GM12892 (cell line): ENCODE data around the gene BABAM2.
"Not testable (repeated sequence)": the region's sequence is repeated elsewhere in the genome, so short reads cannot be mapped to it uniquely, and the experiment has no call there.

Experiments used
- DNase-seq: peaks from one replicate; pipeline ENCODE4 v3.0.0; 2011; ENCODE audit not compliant: insufficient read length
- FAIRE-seq: peaks from 2 replicates; lab custom pipeline; 2011; peaks lifted over from hg19 to GRCh38; lab: Jason Lieb, UNC
- POLR2A ChIP-seq: IDR thresholded peaks from 2 replicates; pipeline ENCODE4 v1.6.1; 2011; ENCODE audit warnings: low read depth, low read length, control low read depth
- POLR2AphosphoS5 ChIP-seq: IDR thresholded peaks from 2 replicates; pipeline ENCODE4 v1.6.1; 2011; ENCODE audit warnings: low read depth, low read length, control low read depth
- TAF1 ChIP-seq: IDR thresholded peaks from 2 replicates; pipeline ENCODE4 v1.6.1; 2011; ENCODE audit warnings: low read depth, mild to moderate bottlenecking, control low read depth, low read length, borderline replicate concordance

The BABAM2 gene

DNA sequence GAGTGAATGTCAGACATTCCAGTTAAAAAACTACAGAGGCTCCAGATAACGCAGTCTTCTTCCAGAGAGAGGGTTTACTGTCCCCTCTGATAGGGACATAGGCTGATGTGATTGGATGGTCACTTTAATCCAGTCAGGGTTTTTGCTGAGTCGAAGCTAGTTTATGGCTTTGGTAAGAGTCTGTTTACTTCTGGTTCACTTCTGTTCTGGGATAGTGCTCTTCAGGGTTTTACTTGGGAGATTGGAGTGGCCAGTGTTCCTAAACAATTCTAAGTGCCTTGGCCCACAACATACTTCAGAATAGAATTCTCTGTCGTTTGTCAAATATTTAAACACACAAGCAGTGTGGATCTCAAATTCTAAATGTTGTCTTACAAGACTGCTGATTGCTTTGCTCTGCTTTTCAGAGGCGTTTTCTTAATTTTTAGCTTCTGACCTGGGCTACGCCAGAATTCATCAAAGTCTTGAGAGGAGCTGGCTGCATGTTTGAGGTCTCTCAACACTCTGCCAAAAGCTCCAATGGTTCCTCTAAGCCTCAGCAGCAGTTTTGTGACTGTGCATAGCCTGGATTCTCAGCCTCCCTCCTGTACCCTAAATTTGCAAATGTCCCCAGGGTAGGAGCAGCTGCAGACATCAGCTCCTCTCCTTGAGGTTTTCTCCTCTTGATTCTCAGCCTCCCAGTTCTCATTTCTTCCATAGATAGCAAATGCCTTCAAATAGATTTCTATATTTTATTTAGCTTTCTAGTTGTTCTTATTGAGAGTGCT lies 105.8 kb downstream of the BABAM2 start:
- TF ChIP-seq POLR2AphosphoS5 (no peak), POLR2A (no peak), TAF1 (no peak)
- FAIRE-seq (no peak), DNase-seq (no peak)

- TF ChIP-seq POLR2A (no peak), TAF1 (no peak), POLR2AphosphoS5 (no peak)
- DNase-seq (no peak), FAIRE-seq (no peak)
Observed at GRCh38 chr2:28000287-28000686, 109.8 kb downstream of the BABAM2 start.

DNA sequence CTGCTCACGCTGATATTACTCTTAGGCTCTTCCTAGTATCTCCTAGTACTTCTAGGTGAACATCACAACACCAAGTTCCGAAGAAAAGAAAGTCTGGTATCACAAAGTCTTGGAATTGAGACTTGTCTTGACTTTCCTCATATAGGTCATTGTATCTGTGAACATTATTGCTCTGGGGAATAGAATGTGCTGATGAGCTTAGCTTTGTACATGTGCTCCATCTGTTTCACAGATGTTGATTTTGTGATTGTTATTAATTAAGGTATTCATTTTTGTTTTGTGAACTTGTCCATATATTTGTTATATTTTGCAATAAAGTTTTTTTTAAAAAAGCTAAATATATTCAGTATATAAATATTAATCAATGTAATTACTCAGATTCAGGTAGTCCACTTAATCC lies 111.7 kb downstream of the BABAM2 start:
- DNase-seq (no peak), FAIRE-seq (no peak)
- TF ChIP-seq POLR2AphosphoS5 (no peak), TAF1 (no peak), POLR2A (no peak)

- FAIRE-seq, result no peak
- DNase-seq, result no peak
- TF ChIP-seq POLR2A (no peak), POLR2AphosphoS5 (no peak), TAF1 (no peak)
Observed at GRCh38 chr2:28004086-28004485, 113.6 kb downstream of the BABAM2 start.

GRCh38 chr2:28009732-28010131 lies 119.2 kb downstream of the BABAM2 start:
- TF ChIP-seq POLR2AphosphoS5 (no peak), POLR2A (no peak), TAF1 (no peak)
- FAIRE-seq (no peak), DNase-seq (no peak)

DNA sequence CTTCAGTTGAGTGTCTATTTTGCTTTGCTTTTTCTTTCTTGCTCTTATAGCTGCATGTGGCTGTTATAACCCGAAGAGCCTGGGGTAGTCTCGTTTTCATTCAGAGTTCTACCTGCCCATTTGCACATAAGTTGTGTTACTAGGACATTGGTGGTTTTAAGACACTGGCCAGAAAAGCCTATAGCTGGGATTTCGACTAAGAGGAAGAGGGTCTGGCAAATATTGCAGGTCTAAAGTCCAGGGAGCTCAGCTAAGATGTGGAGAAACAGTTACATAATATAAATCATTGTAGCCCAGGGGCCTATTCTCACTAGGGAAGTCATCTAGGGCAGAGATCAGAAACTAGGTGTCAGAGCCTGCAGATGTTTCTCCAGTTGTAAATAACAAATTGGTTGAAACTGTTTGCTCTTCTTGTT lies 120.8 kb downstream of the BABAM2 start:
- DNase-seq, result no peak
- TF ChIP-seq TAF1 (no peak), POLR2AphosphoS5 (no peak), POLR2A (no peak)
- FAIRE-seq, result no peak

DNA sequence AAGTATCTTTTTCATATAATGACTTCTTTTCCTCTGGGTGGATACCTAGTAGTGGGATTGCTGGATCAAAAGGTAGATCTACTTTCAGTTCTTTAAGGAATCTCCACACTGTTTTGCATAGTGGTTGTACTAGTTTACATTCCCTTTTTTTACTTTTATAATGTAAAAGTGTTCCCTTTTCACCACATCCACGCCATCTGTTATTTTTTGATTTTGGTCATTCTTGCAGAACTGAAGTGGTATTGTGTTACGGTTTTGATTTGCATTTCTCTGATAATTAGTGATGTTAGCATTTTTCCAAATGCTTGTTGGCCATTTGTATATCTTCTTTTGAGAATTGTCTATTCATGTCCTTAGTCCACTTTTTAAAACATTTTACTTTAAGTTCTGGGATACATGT lies 127.9 kb downstream of the BABAM2 start:
- not testable (repeated sequence) for DNase-seq, FAIRE-seq

GRCh38 chr2:28019521-28019920 lies 129.0 kb downstream of the BABAM2 start:
- not testable (repeated sequence) for DNase-seq

GRCh38 chr2:28021898-28022297 lies 131.4 kb downstream of the BABAM2 start:
- TF ChIP-seq POLR2AphosphoS5 (no peak), TAF1 (no peak), POLR2A (no peak)
- DNase-seq (no peak), FAIRE-seq (no peak)

More at GRCh38 chr2:28019521-28019920, 129.0 kb downstream of the BABAM2 start:
- not testable (repeated sequence) for FAIRE-seq

DNA sequence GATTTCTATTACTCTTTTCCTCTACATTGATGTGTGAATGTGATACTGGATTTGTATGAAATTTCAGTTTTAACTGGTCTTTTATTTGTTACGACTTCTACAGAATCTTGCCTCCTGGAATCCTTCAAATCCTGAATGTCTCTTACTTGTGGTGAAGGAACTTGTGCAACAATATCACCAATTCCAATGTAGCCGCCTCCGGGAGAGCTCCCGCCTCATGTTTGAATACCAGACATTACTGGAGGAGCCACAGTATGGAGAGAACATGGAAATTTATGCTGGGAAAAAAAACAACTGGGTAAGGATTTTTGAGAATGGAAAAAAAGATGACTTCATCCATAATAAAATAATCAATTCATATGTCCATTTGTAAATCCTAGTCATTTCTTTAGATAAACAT lies 134.6 kb downstream of the BABAM2 start:
- no peak for FAIRE-seq
- TF ChIP-seq POLR2A, result no peak
- no peak for TF ChIP-seq POLR2AphosphoS5
- TF ChIP-seq TAF1, result no peak
- DNase-seq, result no peak

GRCh38 chr2:28026230-28026629 lies 135.7 kb downstream of the BABAM2 start:
- not testable (repeated sequence) for DNase-seq, FAIRE-seq

DNA sequence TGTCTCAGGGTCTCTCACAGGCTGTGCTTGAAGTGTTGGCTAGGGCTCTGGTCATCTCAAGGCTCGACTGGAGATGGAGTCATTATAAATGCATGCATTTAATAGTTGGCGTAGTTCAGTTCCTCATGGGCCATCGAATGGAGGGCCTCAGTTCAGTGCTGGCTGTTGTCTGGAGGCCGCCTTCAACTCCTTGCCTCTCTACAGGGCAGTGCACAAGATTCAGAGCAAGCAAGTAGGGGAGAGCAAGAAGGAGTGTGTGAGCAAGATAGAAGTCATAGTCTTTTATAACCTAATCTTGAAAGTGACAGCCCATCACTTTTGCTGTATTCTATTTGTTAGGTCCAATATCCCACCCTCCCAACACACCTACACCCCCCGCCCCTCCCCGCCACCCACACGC lies 137.5 kb downstream of the BABAM2 start:
- no peak for DNase-seq
- no peak for TF ChIP-seq POLR2A
- no peak for TF ChIP-seq POLR2AphosphoS5
- no peak for TF ChIP-seq TAF1
- FAIRE-seq, result no peak

- FAIRE-seq (no peak), DNase-seq (no peak)
- no peak for TF ChIP-seq TAF1
- TF ChIP-seq POLR2A, result no peak
- TF ChIP-seq POLR2AphosphoS5, result no peak
Observed at GRCh38 chr2:28030600-28030999, 140.1 kb downstream of the BABAM2 start.
